T-helper 1 cell (primary cell): ENCODE measurements around the gene SINHCAF.
"Not testable (repeated sequence)": the region's sequence is repeated elsewhere in the genome, so short reads cannot be mapped to it uniquely, and the experiment has no call there.

ENCODE experiments used
- DNase-seq, 5 donors: peaks; one replicate each; pipeline ENCODE4 v3.0.0-alpha.2; 2012 to 2020
- total RNA-seq, 4 donors: gene quantifications; one replicate each; lab custom pipeline; 2026; lab: John Stamatoyannopoulos, UW

The SINHCAF gene, protein sequence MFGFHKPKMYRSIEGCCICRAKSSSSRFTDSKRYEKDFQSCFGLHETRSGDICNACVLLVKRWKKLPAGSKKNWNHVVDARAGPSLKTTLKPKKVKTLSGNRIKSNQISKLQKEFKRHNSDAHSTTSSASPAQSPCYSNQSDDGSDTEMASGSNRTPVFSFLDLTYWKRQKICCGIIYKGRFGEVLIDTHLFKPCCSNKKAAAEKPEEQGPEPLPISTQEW
- total RNA-seq = 84.6 to 128 (median 101) reads per million in 4 donors

DNA sequence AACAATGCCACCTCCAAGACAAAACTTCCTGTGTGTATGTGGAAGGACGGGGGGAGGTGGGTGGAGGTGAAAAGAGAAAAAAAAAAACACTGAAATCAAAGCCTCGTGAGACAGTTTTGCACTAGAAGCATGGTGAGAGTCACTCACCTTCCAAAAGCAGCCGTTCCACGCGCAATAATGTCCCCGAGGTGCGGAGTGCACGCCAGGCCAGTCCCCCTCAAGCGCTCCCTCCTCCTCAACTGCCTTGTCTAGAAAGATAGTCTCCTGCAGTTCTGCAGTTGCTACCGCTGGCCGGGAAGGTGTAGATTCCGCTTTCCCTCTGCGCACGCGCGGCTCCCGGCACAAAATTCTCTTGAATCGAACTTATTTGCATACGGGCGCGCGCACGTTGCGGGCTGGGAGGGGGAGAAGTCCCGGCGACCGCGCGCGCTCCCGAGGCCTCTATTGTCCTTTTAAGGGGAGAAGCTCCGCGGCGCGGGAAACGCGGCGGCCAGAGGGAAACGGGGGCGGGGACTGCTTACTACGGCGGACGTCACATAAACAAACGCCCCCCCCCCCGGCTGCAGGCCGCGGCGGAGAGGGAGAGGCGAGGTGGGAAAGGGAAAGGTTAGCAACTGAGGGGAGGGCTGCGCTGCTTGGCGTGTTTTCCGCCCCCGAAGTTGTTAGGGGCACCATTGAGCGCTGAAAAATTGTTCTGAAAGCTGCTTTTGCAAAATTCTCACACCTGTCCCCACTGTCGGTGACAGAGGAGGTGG, at the start of gene SINHCAF:
TSS of gene SINHCAF (minus strand) at position 274 of the 755 bp plus-strand sequence. CDS start 27,946 bp downstream, outside the sequence.
- DNase-seq = peak; percentile 98 to 99 (median 98)

DNA sequence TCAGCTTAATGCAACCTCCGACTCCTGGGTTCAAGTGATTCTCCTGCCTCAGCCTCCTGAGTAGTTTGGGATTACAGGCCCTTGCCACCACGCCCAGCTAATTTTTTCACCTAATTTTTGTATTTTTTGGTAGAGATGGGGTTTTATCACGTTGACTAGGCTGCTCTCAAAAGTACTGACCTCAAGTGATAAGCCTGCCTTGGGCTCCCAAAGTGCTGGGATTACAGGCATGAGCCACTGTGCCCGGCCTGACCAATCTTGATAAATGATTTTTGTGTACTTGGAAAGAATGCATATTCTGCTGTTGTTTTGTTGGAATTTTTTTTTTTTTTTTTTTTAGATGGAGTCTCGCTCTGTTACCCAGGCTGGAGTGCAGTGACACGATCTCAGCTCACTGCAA, 49.5 kb upstream of the SINHCAF start:
- not testable (repeated sequence) for DNase-seq

DNA sequence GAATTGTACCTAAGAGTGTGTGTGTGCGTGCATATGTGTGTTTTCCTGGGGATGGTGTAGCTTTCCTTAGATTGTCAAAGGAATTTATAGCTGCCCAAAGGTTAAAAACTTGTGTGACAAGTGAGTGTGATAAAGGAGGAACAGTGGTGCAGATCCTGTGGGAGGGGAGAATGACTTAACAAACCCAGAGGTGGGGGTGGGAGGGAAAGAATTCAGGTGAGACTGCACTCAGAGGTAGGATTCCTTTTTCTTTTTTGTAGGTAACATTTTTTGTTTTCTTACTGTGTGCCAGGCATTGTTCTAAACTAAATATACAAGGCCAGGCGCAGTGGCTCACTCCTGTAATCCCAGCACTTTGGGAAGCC, 45.3 kb upstream of the SINHCAF start:
- no peak for DNase-seq

DNA sequence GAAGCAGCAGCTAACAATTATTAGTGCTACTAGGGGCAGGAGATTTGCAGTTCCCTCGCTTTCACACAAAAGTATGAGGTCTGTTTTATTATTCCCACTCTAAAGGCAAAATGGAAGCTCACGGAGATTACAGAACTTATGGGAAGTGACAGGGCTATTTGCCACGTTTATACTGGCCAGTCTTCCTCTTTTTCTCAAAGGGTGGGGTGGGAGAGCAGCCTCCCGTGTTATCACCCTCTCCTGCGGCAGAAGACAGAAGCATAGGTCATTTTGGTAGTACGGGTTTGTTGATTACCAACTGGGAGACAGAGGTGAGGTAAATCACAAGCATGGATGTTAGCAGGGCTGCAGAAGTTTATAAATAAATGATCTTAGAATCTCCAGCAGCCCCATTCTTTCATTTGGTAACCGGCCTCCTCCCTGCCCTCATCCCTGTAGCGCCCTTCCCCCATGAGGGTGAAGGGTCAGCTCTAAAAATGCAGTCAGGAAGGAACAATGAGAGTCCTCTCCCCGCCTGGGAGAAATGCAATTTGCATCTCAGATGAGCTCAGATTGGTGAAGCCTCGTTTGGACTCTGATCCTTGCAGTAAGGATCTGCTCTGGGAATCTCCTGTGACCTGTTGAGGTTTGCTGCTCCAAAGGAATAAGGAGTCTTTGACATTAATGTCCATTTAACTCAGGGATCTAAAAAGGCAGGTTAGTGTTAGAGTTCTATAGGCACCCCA, 44.7 kb upstream of the SINHCAF start:
- no peak for DNase-seq

DNA sequence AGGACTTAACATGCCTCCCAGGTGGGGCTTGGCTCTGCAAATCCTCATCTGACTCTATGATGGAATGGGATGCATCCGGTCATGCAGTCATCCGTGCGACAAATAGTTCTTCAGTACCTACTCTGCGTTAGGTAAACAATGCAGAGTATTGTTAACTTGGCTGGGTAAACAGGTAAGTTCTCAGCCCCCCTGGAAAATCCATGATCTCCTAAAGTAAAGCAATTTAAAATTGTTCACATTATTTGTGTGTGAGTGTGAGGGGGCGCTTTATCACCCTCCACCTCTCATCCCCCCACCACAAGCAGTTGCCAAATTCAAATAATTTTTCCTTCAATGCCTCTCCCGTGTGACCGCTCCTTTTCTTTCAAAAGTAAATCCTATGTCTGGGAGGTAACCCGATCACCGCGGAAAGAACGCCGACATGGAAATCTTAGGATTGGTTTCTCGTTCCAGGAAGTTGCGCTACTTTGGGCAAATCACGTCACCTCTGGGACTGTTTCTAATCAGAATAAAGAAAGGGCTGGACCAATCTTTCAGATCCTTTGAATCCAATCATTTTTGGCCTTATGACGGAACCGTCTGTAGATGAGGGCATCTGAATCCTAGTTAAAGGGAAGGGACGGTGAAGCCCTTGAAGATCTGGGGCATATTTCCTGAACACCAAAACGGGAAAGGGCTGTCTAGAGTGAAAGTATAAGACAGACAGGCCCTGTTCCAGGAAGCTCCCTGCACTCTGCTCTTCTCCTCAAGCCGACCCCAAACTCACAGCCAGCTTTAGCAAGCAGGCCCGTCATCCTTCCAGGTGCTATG, 44.0 kb upstream of the SINHCAF start:
- no peak for DNase-seq

DNA sequence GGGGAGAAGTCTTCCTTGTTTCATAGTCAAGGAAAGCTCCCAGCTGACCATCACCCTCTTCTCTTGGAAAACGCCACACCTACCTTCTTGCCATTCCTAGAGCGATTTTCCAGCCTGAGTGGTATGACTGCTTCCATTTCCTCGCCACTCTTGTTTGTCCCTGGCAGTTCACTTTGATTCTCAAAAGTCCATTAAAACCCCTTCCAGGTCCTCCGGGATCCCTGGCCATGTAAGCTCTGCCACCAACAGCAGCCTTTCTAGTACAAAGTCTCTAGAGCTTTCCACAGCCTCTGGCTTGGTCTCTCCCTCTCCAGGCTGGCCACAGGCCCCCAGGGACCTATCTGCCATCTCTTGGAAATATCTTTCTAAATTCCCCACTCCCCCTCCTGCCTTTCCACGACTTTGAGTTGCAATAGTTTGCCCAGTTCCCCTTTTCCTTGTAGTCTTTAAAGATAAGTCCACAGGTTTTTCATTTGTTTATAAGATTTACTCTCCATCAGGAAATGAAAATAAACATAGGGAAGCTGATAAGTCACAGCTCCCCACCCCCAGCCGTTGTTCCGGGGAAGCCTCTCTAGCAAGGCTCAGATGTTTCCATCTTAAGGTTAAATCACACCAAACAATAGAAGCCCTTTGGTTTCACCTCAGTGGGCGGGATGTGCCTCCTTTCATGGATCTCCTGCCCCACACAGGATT, 42.9 kb upstream of the SINHCAF start:
- DNase-seq = no peak

DNA sequence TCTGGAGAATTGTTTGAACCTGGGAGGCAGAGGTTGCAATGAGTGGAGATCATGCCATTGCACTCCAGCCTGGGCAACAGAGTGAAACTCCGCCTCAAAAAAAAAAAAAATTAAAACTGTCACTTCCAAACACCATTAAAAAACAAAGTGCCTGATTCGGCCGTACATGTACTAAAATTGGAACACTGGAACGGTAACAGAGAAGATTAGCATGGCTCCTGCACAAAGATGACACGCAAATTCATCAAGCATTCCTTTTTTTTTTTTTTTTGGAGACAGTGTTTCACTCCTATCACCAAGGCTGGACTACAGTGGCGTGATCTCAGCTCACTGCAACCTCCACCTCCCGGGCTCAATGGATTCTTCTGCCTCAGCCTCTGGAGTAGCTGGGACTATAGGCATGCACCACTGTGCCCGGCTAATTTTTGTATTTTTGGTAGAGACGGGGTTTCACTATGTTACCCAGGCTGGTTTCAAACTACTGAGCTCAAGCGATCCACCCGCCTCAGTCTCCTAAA, 40.2 kb upstream of the SINHCAF start:
- DNase-seq = no peak

DNA sequence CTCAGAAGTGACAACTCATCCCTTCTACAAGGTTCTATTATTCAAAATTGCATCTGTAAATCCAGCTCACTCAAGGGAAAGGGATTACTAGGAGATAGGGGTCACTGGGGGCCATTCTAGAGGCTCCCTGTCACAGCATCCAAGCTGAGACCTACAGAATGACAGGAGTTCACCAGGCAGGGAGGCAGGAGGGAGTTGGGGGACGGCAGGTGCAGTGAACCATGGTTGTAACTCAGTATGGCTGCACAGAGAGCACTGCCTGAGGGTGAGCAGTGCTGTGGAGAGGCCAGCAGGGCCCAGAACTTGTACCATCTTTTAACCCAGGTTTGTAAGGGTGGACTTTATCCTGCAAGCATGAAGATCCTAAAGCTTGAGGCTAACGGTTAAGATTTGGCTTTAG, 37.9 kb upstream of the SINHCAF start:
- no peak for DNase-seq

DNA sequence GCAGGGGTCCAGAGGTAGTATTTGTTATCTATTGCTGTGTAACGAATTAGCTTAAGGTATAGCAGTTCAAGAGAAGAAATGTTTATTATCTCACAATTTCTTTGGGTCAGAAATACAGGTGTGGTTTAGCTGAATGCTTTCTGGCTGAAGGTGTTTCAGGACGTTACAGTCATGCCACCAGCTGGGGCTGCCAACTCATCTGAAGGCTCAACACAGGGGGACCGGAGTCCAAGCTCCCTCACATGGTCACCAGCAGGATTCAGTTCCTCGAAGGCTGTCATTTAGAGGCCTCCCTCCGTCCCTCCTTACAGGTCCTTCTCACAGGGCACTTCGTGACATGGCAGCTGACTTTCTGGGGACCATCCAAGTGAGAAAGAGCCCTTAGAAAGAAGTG, 37.5 kb upstream of the SINHCAF start:
- DNase-seq = no peak

DNA sequence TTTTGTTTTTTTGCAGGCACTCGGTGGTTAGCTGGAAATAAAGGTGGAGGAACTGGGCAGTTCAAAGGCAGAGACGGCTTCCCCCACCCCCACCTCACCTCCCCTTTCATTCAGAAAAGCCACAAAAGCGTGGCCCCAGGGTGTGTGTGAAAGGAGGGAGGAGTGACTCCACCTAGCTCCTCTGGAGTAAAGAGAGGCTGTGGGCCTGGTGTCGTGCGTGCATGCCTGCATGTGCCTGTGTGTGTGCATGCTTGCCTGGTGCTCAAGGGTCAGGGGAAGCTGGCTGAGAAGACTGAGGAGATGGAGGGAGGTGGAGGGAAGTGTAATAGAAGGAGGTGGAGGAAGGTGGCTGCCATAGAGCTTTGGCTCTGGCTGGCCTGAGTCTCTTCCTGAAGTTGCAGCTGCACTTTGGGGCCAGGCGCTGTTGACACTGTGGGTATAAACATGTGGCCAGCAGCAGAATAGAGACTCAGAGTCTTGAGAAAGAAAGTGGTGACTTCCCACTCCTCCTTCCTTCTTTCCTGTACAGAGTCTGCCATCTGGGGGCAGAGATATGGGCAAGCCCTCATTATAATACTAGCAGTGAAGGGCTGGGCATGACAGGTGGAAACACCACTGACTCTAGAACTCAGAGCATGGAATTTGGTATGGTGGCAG, 36.9 kb upstream of the SINHCAF start:
- peak in 1 of 5 donors; percentile 39 for DNase-seq

DNA sequence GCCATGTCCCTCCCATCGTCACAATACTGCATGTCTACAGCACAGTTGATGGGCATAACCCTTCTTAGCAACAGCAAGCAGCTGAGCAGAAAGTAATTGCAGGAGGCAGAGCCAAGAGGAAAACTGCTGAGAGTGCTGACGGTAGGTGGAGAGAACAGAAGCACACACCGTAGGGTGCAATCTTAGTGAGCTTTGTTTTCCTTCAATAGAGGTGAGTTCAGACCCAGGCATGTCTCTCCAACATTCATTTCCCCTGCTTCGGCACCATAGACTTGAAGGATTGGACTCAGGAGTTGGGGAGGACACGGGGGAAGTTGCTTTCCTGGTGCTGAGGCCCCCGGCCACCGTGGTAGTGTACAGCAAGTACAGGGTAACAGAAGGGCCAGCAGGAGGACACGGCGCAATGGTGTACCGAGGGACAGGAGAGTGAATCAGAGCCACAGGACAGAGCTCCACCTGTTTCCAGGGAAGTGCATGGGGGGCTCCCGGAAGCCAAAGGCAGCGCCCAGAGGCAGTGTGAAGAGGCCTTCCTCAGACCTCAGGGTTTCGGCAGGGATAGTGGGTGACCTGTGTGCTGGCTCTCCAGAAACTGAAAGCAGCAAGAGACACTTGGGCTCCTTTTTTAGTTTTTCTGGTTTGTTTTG, 36.3 kb upstream of the SINHCAF start:
- no peak for DNase-seq

DNA sequence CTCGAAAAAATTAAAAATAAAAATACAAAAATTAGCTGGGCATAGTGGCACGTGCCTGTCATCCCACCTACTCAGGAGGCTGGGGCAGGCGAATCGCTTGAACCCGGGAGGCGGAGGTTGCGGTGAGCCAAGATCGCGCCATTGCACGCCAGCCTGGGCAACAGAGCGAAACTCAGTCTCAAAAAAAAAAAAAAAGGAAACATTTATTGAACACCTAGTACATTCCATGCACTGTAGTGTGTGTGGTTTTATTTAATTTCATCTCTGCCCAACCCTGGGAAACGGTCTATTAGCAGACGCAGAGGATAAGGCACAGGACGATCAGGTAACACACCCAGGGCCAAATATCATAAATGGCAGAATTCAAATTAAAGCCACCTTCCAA, 35.8 kb upstream of the SINHCAF start:
- no peak for DNase-seq

DNA sequence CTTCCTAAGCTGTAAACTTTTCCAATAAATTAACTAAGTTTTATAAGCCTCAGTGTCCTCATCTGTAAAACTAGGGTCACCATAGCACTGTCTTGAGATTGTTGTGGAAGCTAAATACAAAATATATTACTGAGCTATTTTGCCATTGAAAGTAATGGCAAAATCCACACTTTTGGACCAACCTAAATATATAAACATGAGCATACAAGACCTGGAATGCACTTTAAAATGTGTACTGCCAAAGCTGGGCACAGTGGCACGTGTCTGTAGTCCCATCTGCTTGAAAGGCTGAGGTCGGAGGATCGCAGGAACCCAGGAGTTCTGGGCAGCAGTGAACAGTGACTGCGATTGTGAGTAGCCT, 29.8 kb upstream of the SINHCAF start:
- no peak for DNase-seq

DNA sequence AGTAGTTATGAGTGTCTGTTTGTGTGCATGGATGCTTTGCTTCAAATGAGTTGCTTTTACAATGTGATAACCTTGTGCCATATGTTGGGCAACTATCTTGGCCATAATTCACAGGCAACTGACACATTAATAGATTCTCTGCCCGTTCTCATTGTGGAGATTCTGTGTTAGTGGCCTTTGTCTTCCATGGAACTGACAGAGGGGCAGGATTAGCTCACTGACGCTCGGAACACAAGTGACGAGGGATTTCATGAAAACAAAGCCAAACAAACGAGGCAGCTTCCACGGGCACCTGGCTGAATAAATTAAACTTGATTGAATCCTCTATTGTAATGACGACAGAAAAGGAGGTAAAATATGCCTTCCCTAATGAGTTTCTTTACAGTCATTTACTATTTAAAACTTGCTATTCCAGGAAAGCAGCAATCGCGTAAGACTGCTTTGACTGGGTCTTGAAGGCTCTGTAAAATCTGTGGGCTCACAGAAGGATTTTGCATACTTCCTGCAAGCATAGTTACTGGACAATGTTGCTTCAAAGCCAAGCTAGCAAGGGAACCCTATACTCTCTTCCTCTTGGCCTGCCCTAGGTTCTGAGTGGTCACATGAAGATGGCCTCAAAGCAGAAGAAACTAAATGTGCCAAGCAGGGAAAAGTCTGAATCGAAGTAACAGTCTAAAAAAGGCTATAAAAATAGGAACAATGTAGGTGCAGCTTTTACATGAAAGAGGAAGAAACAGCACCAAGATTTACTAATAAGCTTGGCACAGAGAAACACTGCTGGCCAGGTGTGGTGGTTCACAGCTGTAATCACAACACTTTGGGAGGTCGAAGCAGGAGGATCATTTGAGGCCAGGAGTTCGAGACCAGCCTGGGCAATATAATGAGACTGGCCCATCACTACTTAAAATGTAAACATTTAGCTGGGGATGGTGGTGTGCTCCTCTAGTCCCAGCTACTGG, 28.1 kb upstream of the SINHCAF start:
- DNase-seq = no peak

DNA sequence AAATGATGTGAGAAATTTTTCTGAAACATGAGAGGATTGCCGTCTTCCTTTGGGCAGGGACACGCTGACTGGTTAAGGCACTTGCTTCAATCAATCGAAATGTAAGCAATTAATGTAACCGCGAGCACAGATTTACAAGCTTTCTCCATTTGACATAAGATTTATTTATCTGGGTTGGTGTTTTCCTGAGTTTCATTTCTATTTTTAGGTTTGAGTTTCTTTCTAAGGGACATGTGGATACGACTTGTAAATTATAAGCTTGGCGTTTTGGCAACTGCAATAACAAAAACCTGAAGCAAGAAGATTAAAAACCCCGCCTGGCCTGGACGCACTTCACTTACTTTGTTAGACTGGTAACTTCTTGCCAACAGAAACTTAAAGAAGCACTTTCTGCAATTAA, 20.3 kb upstream of the SINHCAF start:
- no peak for DNase-seq

DNA sequence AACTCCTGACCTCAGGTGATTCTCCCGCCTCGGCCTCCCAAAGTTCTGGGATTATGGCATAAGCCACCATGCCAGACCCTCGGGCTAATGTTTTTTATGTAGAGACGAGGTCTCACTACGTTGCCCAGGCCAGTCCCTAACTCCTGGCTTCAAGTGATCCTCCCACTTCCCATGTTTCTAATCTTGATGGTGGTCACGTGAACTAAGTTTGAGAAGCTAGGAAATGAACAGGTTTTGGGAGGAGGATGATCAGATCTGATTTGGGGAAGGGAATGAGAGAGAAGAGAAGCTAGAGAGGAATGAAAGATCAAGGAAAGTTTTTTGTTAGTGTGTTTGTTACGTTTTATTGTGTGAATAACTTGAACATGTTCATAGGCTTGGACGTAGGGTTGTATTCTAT, 17.2 kb upstream of the SINHCAF start:
- DNase-seq = no peak

DNA sequence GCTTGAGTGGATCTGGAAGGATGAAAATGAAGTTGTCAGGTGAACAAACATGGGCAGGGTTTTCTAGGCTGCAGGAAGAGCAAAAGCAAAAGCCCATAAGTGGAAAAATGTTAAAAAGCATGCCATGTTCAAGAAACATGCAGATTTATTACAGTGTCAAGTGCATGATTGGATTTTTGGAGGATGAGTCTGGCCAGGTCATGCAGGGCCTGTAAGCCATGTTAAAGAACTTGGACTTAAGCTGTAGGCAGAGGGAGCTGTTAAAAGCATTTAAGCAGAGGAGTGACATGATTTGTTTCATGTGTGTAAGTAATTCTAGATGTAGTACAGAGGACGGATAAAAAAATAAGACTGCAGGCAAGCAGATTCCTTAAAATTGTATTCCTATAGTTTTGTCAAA, 16.3 kb upstream of the SINHCAF start:
- DNase-seq = no peak

DNA sequence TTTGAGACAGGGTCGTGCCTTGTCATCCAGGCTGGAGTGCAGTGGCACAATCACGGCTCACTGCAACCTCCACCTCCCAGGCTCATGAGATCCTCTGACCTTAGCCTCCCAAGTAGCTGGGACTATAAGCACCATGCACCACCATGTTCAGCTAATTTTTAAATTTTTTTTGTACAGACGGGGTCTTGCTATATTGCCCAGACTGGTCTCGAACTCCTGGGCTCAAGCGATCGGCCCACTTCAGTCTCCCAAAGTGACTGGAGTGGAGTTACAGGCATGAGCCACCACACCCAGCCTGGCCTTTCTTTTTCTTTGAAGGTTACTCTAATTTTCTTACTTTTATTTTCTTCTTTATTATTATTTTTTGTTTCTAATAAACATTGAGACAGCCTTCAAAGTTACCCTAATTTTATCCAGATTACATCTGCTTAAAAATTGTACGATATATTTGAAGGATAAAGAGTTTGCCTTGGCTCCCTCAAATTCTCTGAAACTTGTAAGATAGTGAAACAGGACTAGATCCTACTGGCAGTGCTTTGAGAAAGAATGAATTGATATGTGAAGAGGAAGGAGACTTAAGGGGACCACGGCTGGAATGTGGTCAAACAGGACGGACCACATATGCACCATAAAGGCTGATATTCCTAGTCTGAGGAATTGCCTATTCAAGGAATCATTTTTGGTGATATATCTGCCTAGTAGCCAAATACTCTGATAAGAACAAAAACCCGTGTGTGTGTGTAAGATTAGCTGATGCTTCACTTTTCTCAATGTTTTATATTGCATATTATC, 14.1 kb upstream of the SINHCAF start:
- DNase-seq = no peak

DNA sequence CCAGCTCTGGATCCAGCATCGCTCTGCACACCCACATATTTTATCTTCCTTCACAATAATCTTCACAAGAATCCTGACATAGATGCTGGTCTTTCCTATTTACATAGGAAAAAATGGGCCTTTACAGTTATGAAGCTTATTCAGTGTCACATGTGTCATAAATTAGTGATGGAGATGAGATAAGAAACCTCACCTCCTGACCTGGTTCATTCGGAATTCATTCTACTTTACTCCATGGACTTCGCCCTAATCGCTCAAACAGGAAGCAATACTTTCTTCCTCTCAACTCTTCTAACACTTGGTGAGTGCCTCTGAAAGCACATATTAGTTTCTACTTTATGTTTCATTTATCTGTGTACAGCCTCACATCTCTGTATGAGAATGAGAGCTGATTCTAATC, 12.0 kb upstream of the SINHCAF start:
- DNase-seq = no peak
